Calu3 (cell line): Measurements from ENCODE around the gene TFDP3. TPM values are rescaled to one million over a fixed set of nuclear protein-coding genes. Genes with fewer than 3 reads are reported as not detected.

ENCODE experiments used
- BruUV-seq: library from RNA; stranded (reverse); fragments of 400-500 nt; replicated peaks from 2 replicates; lab custom pipeline; 2021; lab: Mats Ljungman, UMichigan
- CTCF ChIA-PET: fragments of 300-600 bp; sonication (Branson Sonifier 250); formaldehyde crosslinking; loops from one replicate; lab custom pipeline; 2022; ENCODE audit warnings: antibody characterized with exemption; lab: Charles Lee
- DNase-seq: peaks from one replicate; pipeline ENCODE4 v3.0.0; 2022
- H3K27ac Mint-ChIP-seq: one replicate; pipeline ENCODE4 v1.8.0; 2022; ENCODE audit warnings: mixed read lengths; ENCODE audit not compliant: unreplicated experiment
- H3K27me3 Mint-ChIP-seq: one replicate; pipeline ENCODE4 v1.8.0; 2022; ENCODE audit warnings: mixed read lengths; ENCODE audit not compliant: unreplicated experiment
- H3K36me3 Mint-ChIP-seq: one replicate; pipeline ENCODE4 v1.8.0; 2022; ENCODE audit warnings: mild to moderate bottlenecking, moderate library complexity, mixed read lengths; ENCODE audit not compliant: insufficient read depth, unreplicated experiment
- H3K4me1 Mint-ChIP-seq: one replicate; pipeline ENCODE4 v1.8.0; 2022; ENCODE audit warnings: mild to moderate bottlenecking, low read depth, mixed read lengths; ENCODE audit not compliant: unreplicated experiment
- H3K4me3 Mint-ChIP-seq: one replicate; pipeline ENCODE4 v1.8.0; 2022; ENCODE audit warnings: mild to moderate bottlenecking, low read depth, moderate library complexity, mixed read lengths; ENCODE audit not compliant: unreplicated experiment
- H3K9me3 Mint-ChIP-seq: one replicate; pipeline ENCODE4 v1.8.0; 2022; ENCODE audit warnings: low read depth, mixed read lengths; ENCODE audit not compliant: unreplicated experiment
- intact Hi-C: fragments of 100-400 bp; cut with micrococcal nuclease; formaldehyde crosslinking; loops from one replicate; pipeline ENCODE4 v1.10.0; 2022; ENCODE audit not compliant: unreplicated experiment
- total RNA-seq: library from RNA; stranded (reverse); gene quantifications from 2 replicates; pipeline ENCODE4 v1.2.3, GENCODE V29; 2022
- TF ChIP-seq, protein P1 (sequence below): fragments of 200-600 bp; IDR thresholded peaks from one replicate; pipeline ENCODE4 v1.8.0; 2022; ENCODE audit warnings: antibody characterized with exemption; ENCODE audit not compliant: unreplicated experiment

Gene TFDP3
- total RNA-seq, 1 experiment from 2014 or later = not detected

DNA sequence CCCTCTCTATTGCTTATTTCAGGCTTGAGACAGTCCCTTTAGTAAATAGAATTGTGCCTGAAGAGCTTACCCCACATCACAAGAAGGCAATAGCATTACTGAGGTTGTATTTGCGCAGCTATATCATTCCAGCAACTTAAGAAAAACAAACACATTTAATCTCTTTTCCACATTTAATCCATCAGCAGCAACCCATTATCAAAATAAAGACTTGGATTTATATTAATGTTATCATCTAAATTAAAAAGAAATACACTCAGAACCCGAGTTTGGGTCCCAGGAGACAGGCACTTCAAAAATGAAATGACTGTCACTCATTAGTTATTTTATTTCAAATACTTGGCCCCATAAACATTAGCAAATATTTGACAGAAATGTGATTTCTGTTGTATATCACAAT, 10.4 kb downstream of the TFDP3 start:
- DNase-seq = no peak
- no peaks in the 10 kb centered on the region for H3K27me3 Mint-ChIP-seq
- H3K9me3 Mint-ChIP-seq = no peaks in the 10 kb centered on the region
- H3K36me3 Mint-ChIP-seq = no peaks in the 10 kb centered on the region
- intact Hi-C loops = no loop called here
- no TSS peak for BruUV-seq
- no peak overlapping the region for H3K4me3 Mint-ChIP-seq
- no peak overlapping the region for H3K27ac Mint-ChIP-seq
- CTCF ChIA-PET = no interaction called here
- H3K4me1 Mint-ChIP-seq = no peaks in the 10 kb centered on the region
- TF ChIP-seq, protein P1, sequence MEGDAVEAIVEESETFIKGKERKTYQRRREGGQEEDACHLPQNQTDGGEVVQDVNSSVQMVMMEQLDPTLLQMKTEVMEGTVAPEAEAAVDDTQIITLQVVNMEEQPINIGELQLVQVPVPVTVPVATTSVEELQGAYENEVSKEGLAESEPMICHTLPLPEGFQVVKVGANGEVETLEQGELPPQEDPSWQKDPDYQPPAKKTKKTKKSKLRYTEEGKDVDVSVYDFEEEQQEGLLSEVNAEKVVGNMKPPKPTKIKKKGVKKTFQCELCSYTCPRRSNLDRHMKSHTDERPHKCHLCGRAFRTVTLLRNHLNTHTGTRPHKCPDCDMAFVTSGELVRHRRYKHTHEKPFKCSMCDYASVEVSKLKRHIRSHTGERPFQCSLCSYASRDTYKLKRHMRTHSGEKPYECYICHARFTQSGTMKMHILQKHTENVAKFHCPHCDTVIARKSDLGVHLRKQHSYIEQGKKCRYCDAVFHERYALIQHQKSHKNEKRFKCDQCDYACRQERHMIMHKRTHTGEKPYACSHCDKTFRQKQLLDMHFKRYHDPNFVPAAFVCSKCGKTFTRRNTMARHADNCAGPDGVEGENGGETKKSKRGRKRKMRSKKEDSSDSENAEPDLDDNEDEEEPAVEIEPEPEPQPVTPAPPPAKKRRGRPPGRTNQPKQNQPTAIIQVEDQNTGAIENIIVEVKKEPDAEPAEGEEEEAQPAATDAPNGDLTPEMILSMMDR = no peak

DNA sequence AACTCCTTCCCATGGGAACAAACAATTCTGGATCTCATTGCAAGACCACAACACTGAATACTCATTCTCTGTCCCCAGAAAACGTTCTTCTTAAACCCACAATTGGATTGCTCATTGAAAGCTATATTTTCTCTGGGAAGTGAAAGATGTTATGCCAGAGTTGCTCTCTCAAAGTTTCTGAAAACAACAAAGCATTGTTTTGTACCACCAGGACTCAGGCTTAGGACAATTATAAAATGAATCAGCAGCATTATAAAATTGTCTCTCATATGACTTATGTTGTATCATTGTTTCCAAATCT, 26.5 kb downstream of the TFDP3 start:
- H3K4me3 Mint-ChIP-seq = no peak overlapping the region
- no peaks in the 10 kb centered on the region for H3K27me3 Mint-ChIP-seq
- H3K27ac Mint-ChIP-seq = no peak overlapping the region
- TF ChIP-seq, protein P1 = no peak
- no peaks in the 10 kb centered on the region for H3K36me3 Mint-ChIP-seq
- no TSS peak for BruUV-seq
- no peak for DNase-seq
- CTCF ChIA-PET = no interaction called here
- peaks cover 19% of the 10 kb centered on the region for H3K4me1 Mint-ChIP-seq
- H3K9me3 Mint-ChIP-seq = no peaks in the 10 kb centered on the region
- intact Hi-C loops = no loop called here

DNA sequence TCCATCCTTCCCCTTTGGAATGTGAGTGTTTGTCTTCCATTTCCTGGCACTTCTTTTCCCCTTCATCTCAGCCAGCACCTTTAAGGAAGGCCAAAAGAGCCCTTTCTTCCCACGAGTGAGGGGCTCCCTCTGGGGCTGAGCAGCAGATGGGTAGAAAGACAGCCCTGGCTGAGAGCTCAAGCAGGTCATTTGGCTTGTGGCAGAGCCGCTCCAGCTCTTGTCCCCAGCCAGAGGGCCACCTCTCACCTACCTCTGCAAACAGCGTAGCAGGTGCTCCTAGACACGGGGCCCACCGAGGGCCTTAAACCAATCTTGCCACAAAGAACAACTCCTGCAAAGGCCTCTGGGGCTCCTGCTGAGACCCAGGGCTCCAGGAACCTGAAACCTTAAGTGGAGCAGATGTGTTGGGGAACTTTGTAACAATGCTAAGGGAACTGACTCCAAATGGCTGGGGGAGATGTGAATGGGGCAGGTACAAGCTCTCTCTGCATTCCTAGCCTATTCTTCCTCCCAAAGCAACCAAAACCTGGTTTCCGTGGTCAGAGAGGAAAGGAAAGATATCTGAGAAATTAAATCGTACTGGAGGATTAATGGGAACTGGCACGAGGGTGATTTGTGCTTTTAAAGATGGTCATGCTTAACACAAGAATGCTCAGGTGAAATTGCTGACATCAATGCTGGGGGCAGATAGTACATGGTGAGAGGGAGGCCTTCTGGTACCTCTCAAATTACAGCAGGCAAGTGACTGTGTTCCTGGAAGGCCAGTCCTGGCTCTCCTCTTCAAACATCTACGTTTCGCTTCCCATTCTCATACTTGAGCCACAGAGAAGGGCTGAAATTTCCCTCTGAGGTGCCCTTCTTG, 27.0 kb downstream of the TFDP3 start:
- H3K36me3 Mint-ChIP-seq = peaks cover 1% of the 10 kb centered on the region
- BruUV-seq = no TSS peak
- no peak for DNase-seq
- TF ChIP-seq, protein P1 = no peak
- CTCF ChIA-PET = interaction anchor here (0.9 to 1.0 kb wide), 2 partner anchors 135 to 254 kb away, joined by 3 read pairs; no protein-coding TSS in a partner anchor
- H3K4me3 Mint-ChIP-seq = no peak overlapping the region
- intact Hi-C loops = no loop called here
- no peaks in the 10 kb centered on the region for H3K27me3 Mint-ChIP-seq
- H3K4me1 Mint-ChIP-seq = peaks cover 25% of the 10 kb centered on the region
- H3K9me3 Mint-ChIP-seq = no peaks in the 10 kb centered on the region
- no peak overlapping the region for H3K27ac Mint-ChIP-seq

DNA sequence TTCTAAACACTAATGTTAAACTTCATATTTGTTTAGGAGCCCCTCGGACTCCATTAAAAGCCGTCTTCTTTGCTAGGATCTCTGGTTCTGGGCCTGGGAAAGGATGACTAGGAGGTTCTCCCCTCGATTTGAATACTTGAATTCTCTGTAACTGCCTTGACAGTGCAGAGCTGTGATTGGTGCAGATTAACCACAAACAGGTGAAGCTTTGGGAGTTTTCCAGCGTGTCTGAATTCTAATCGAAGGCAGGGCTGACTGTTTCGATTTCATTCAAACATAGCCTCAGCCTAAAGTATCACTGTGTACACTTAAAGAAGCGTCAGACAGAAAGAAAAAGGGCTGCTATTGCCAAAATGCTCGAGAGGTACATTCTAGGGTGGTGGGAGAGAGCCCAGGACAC, 29.0 kb downstream of the TFDP3 start:
- CTCF ChIA-PET = interaction anchor here (0.7 kb wide), 1 partner anchor 143 kb away, joined by 5 read pairs; no protein-coding TSS in a partner anchor
- TF ChIP-seq, protein P1 = no peak
- Mint-ChIP-seq H3K9me3 (no peaks in the 10 kb centered on the region), H3K4me3 (no peak overlapping the region), H3K36me3 (peaks cover 5% of the 10 kb centered on the region), H3K4me1 (peaks cover 44% of the 10 kb centered on the region), H3K27me3 (no peaks in the 10 kb centered on the region), H3K27ac (no peak overlapping the region)
- no TSS peak for BruUV-seq
- intact Hi-C loops = no loop called here
- no peak for DNase-seq
